ENCODE results near the gene DXO. TPM values are rescaled to one million over a fixed set of nuclear protein-coding genes. Genes with fewer than 3 reads are reported as not detected.
A peak's percentile ranks its signal among the peaks of the same experiment; 100 is the strongest.
"Not testable (repeated sequence)": the region's sequence is repeated elsewhere in the genome, so short reads cannot be mapped to it uniquely, and the experiment has no call there.

DXO gene
- total and polyA plus RNA-seq, 11 donors, result 9.4 to 17.8 (median 12.8) TPM

- H3K4me1 ChIP-seq, result peaks cover 0 to 13% (median 8%) of the 10 kb centered on the region in 12 donors
- 92 to 97% (median 96%) methylated on average over 12 of the region's 12 CpGs for WGBS, 4 donors
- H3K27ac ChIP-seq, result no peak overlapping the region
- peaks cover 0 to 23% (median 18%) of the 10 kb centered on the region in 9 donors for H3K36me3 ChIP-seq
- TF ChIP-seq POLR2A (IDR thresholded peaks at IDR 0.05) (no peak), CTCF (IDR thresholded peaks at IDR 0.05) (no peak)
- H3K9me3 ChIP-seq, result no peaks in the 10 kb centered on the region
- no peak overlapping the region for H3K4me3 ChIP-seq
- ATAC-seq (no peak), DNase-seq (peak in 1 of 5 donors; percentile 6)
- intact Hi-C loops (cut with DNase I), result no loop called here
- no peaks in the 10 kb centered on the region for H3K27me3 ChIP-seq
Observed at GRCh38 chr6:31977816-31978431, 6.0 kb upstream of the DXO start.

- 89 to 97% (median 94%) methylated on average over 14 to 30 of the region's 30 CpGs for WGBS, 4 donors
Observed at GRCh38 chr6:31976065-31976464, 4.1 kb upstream of the DXO start.

GRCh38 chr6:31972709-31973350 lies 892 bp upstream of the DXO start:
- no peak for TF ChIP-seq CTCF (IDR thresholded peaks at IDR 0.05)
- no peak for TF ChIP-seq POLR2A (IDR thresholded peaks at IDR 0.05)
- peak overlapping the region; percentile 56 to 87 (median 70) for H3K4me3 ChIP-seq
- peak in 1 of 4 donors; percentile 19 for ATAC-seq
- peaks cover 0 to 33% (median 24%) of the 10 kb centered on the region in 12 donors for H3K4me1 ChIP-seq
- 6 to 13% (median 8%) methylated on average over 11 to 19 of the region's 19 CpGs for WGBS, 4 donors
- DNase-seq, result peak in 1 of 5 donors; percentile 29
- H3K27ac ChIP-seq, result peak overlapping the region; percentile 77 to 98 (median 94)
- no peaks in the 10 kb centered on the region for H3K9me3 ChIP-seq
- H3K27me3 ChIP-seq, result no peaks in the 10 kb centered on the region
- peaks cover 0 to 40% (median 25%) of the 10 kb centered on the region in 9 donors for H3K36me3 ChIP-seq
- intact Hi-C loops (cut with DNase I), result loop anchor here in 2 of 10 donors (1.0 kb wide), 1 partner anchor 14 kb away; the partner anchor contains the start of gene SKIC2 (in 2 of the 2)

More at GRCh38 chr6:31976065-31976464, 4.1 kb upstream of the DXO start:
- ATAC-seq; H3K4me3 ChIP-seq; H3K27ac ChIP-seq; H3K27me3 ChIP-seq; intact Hi-C loops (cut with DNase I); H3K9me3 ChIP-seq: not testable (repeated sequence)
- Histone ChIP-seq H3K36me3 (peaks cover 0 to 23% (median 18%) of the 10 kb centered on the region in 9 donors), H3K4me1 (peaks cover 0 to 23% (median 18%) of the 10 kb centered on the region in 12 donors)
- DNase-seq, result peak in 1 of 5 donors; percentile 21

GRCh38 chr6:31971279-31971992 lies 502 bp downstream of the DXO start:
- DNase-seq, result peak in 1 of 5 donors; percentile 15
- ATAC-seq, result peak in 1 of 4 donors; percentile 0
- Histone ChIP-seq H3K4me3 (peak overlapping the region; percentile 56 to 87 (median 70)), H3K9me3 (no peaks in the 10 kb centered on the region), H3K27me3 (no peaks in the 10 kb centered on the region), H3K27ac (peak overlapping the region; percentile 77 to 98 (median 94)), H3K36me3 (peaks cover 0 to 52% (median 39%) of the 10 kb centered on the region in 9 donors), H3K4me1 (peaks cover 0 to 33% (median 24%) of the 10 kb centered on the region in 12 donors)
- TF ChIP-seq POLR2A (IDR thresholded peaks at IDR 0.05) (no peak), CTCF (IDR thresholded peaks at IDR 0.05) (no peak)
- intact Hi-C loops (cut with DNase I), result loop anchor here in 1 of 10 donors (1.0 kb wide), 1 partner anchor 12 kb away; the partner anchor contains the start of gene SKIC2
- WGBS, 4 donors, result 26 to 31% (median 28%) methylated on average over 26 to 29 of the region's 29 CpGs

Data from heart left ventricle (tissue), 16 donors.